Measurements from ENCODE around the gene MGMT.

MGMT gene

DNA sequence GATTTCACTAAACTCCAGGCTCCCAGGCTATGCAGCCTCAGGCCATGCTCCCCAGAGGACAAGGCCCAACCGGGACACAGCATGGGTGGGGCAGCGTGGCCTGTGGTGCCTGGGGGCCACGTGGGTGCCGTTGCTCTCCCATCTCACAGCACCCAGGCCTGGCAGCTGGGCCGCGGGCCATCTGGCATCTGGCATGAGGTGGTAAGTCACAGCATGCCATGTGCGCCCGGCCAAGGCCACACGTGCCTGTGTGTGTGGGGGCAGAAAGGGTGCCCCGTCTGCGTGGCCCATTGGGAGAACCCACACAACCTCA is 292.9 kb downstream of the MGMT start:
- H3K27ac ChIP-seq = no peak overlapping the region
- TF ChIP-seq, protein P1, sequence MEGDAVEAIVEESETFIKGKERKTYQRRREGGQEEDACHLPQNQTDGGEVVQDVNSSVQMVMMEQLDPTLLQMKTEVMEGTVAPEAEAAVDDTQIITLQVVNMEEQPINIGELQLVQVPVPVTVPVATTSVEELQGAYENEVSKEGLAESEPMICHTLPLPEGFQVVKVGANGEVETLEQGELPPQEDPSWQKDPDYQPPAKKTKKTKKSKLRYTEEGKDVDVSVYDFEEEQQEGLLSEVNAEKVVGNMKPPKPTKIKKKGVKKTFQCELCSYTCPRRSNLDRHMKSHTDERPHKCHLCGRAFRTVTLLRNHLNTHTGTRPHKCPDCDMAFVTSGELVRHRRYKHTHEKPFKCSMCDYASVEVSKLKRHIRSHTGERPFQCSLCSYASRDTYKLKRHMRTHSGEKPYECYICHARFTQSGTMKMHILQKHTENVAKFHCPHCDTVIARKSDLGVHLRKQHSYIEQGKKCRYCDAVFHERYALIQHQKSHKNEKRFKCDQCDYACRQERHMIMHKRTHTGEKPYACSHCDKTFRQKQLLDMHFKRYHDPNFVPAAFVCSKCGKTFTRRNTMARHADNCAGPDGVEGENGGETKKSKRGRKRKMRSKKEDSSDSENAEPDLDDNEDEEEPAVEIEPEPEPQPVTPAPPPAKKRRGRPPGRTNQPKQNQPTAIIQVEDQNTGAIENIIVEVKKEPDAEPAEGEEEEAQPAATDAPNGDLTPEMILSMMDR (conservative IDR thresholded peaks at IDR 0.05) = no peak

DNA sequence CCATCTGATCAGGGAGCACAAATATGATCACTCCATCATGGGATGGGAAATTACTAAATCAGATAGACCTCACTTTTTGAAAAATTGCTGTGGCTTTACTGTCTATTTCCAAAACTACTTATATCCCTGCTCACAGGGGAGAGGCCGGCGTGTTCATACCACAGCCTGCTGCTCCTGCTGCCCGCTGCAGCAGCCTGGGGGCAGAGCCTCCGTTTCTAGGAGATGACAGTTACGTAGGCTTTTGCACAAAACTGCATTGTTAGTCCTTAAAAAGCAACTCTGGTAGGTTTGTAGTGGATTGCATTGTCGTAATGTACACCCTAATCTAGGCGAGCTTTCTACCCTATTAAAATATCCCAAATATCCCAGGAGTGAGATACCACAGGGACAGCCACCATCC is 293.4 kb downstream of the MGMT start:
- TF ChIP-seq, protein P1 (conservative IDR thresholded peaks at IDR 0.05) = no peak
- H3K27ac ChIP-seq = no peak overlapping the region

DNA sequence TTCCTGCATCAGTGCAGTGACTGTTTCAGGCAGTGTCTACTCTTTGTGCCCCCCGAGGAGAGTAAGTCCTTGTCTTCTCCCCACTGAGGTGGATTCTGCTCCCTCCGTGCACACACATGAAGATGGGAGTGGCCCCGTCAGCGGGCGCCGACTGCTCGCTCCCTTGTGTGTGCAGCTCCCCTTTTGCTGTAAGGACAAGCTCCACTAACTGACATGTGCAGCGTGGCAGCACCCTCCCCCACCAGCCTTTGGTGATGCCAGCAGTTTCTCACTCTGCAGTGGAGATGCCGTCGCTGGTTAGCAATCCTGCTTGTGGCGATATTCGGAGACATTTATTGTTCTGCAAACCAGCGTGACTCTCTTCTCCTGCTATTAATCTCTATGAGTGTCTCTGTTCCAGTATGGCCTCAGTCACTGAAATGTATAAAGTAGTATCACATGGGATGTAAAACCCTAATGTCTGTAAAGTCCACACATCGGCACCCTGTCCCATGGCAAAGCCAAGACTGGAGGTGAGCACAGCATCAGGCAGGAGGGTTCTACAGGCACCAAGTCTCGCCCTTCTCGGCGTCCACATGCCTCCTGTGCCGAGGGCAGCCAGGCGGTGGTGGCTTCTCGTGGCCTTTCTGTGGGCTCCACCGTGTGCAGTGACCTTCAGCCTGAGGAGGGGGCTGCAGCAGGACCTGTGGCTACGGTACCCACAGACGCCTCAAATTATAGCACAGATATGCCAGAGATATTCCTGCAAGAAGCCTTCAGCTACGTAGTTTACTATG is 294.3 kb downstream of the MGMT start:
- H3K27ac ChIP-seq = no peak overlapping the region
- TF ChIP-seq, protein P1 (conservative IDR thresholded peaks at IDR 0.05) = no peak

DNA sequence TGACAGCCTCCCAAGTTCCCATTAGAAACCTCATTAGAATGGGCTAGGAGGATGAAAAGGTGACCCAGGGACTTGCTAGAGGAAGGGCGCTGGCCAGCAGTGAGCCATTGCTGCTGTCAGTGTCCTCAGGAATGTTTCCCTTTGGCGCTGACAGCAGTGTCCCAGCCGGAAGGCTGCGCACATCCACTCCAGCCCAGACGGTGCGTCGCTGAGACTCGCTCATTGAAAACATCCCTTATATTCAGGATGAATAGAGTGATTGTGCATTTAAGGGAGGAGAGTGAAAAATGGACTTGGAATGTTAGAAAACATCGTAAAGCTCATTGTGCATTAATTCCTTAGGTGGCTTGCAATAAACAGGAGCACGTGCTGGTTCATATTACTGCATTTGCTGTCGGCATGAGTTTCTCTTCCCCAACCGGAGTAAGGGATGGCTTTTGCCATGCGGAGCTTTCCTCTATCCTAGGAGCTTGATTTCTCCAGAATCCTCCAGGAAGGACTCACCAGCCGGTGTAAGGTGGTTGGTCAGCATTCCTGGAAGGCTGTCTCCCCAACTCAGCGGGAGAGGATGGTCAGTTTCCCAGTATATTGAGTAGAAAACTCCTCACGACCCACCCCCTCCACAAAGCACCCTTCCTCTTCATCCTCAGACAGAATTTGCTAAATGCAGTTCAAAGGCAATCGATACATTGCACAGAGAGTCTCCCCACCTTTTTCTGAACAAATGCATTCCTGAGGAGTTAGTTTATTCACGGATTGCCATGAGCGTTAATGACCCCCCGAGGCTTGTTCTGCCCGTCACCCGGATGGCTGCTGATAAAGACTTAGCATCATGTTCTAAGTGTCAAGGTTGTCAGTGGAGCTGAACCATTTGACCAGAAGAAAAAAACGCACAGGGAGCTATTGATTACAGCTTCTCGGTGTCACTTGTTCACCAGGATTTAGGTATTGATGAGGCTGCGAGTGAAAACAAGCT is 295.2 kb downstream of the MGMT start:
- TF ChIP-seq, protein P1 (conservative IDR thresholded peaks at IDR 0.05) = no peak
- no peak overlapping the region for H3K27ac ChIP-seq

DNA sequence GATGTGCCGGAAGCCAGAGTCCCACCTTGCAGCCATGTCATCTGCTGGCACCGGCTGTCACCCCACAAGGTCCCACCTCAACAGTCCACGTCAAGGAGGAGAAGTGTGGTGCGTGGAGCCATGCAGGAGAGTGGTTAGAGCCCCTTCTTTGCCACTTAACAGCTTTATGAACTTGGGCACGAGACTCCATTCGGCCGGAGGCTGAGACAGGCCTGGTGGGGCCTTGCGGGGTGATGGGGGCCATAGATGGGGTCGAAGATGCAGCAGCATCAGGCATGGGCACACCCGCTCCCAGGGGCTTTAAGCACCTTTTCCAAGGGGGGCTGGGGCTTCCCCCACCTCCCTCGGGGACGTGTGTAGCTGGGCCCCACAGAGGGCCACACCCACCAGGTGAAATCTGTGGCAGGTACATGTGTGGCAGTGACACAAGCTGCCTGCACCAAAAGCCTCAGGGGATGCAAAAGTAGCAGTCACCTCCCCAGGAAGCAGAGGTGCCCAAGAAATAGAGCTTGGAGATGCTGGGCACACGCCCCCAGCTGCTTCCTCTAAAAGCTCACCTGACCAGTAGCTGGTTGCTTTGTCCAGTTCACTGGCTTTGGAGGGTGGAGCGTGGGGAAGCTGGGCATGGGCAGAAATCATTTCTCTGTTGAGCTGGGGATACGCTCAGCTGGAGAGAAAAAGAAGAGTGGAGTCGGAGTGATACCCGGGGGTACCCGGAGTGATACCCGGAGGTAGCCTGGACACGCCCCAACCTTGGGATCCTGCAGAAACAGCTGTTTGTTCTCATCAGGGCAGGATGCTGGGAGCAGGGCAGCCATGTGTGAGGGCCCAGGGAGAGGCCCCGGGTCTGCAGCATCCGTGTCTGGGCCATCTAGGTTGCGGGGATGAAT is 297.2 kb downstream of the MGMT start:
- TF ChIP-seq, protein P1 (conservative IDR thresholded peaks at IDR 0.05) = no peak

DNA sequence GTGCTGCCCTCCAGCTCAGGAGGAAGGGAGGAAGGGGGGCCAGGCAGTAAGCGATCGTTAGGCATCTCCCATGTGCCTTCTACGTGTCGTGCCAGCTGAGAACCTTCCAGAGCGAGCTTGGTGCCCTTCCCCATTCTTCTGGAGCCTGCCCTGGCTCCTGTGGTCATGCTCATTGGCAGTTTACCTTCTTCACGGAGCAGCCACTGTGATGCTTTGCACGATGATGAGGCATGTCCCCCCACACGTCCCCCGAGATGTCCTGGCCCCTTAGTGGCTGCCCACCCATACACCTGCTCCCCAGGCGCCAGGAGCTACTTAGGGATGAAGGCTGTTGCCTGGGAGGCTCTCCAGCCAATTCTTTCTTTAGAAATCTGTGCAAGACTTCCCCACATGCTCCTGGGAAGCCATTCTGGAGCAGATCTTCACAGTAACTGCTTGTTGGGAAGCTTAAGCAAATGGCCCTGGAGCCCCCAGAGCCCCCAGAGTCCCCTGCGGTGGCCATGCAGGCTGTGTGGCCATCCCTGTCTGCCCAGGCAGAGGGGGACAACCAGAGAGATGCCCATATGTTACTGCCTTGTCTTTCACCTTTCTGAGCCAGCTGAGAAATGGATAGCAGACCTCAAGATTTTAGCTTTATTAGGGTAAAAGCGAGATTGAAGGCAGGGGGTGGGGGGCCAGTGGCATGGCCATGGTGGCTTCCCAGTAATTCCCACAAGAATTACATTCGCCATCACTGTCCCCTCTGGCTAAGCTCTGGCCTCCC is 298.0 kb downstream of the MGMT start:
- TF ChIP-seq, protein P1 (conservative IDR thresholded peaks at IDR 0.05) = no peak
- H3K27ac ChIP-seq = no peak overlapping the region

More for the DNA sequence above, 297.2 kb downstream of the MGMT start:
- H3K27ac ChIP-seq = no peak overlapping the region

Measured in VCaP (cell line).